ENCODE data around the gene APOL1. TPM values are rescaled to one million over a fixed set of nuclear protein-coding genes. Genes with fewer than 3 reads are reported as not detected.

Gene APOL1
- total RNA-seq, 1 experiment from 2014 or later = 33.0 TPM

DNA sequence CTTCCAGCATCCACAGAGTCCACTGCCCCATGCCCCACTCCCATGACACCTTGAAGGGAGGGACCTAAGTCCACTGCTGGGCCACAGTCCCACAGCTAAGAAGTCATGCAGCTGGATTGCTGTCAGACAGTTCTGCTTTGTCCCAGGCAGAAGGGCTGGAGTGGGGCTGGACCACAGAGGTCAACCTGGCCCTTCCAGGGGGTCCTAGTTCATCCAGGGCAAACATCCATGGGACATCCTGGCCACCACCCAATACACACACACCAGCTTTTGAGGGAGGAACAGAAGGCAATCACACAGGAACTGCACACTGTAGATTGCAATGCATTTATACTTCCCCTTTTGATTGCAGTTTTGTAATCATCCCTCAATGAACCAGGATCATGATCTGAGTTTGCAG lies 40.0 kb upstream of the APOL1 start:
- H3K4me3 ChIP-seq = no peak overlapping the region
- H3K9me2 ChIP-seq (ENCODE audit: insufficient read depth) = no peaks in the 10 kb centered on the region
- no peak overlapping the region for H3K27ac ChIP-seq
- H3K36me3 ChIP-seq (ENCODE audit: low read depth) = no peaks in the 10 kb centered on the region
- no peaks in the 10 kb centered on the region for H4K20me1 ChIP-seq (ENCODE audit: insufficient read depth)
- H2AFZ ChIP-seq = no peak overlapping the region
- H3F3A ChIP-seq (ENCODE audit: insufficient read depth, low read depth) = no peaks in the 10 kb centered on the region
- no peaks in the 10 kb centered on the region for H3K79me2 ChIP-seq (ENCODE audit: low read depth)
- ChIA-PET POLR2A (ENCODE audit: unreplicated experiment) (no interaction called here), CTCF (interaction anchor here (0.6 kb wide), 1 partner anchor 29 kb away, joined by 3 read pairs; no protein-coding TSS in a partner anchor)
- no TSS peak for BruUV-seq (replicated peaks)
- H3K4me1 ChIP-seq (replicated peaks; ENCODE audit: insufficient read depth) = no peaks in the 10 kb centered on the region
- H3K4me2 ChIP-seq = no peak overlapping the region
- TF ChIP-seq CTCF (conservative IDR thresholded peaks at IDR 0.05) (no peak), EZH2 (IDR thresholded peaks at IDR 0.05; ENCODE audit: low read depth) (no peak)
- no peak for DNase-seq
- peaks cover 18% of the 10 kb centered on the region for H3K9me3 ChIP-seq (ENCODE audit: insufficient read depth, low read depth)
- H3K27me3 ChIP-seq (ENCODE audit: insufficient read depth, low read depth) = peaks cover 10% of the 10 kb centered on the region
- intact Hi-C loops (cut with micrococcal nuclease; ENCODE audit: unreplicated experiment) = no loop called here

DNA sequence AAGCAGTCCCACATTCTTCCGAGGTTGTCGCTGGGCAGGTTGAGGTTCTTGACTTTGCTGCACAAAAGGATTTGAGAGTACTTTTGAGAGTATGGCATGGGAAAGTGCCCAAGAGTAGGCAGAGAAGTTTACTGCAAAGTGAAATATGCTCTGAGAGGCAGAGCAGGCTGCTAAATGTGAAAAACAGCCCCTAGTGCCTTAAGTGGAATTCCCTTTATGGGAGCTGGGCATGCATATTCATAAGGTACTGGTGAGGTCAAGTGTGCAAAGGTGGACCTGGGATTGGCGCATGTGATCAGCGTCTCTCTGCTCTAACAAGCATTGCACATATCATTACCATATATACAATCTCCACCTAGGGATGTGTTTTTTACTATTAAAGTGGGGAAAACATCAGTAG lies 39.3 kb upstream of the APOL1 start:
- Histone ChIP-seq H3F3A (ENCODE audit: insufficient read depth, low read depth) (no peaks in the 10 kb centered on the region), H3K9me2 (ENCODE audit: insufficient read depth) (no peaks in the 10 kb centered on the region), H3K79me2 (ENCODE audit: low read depth) (no peaks in the 10 kb centered on the region), H3K36me3 (ENCODE audit: low read depth) (no peaks in the 10 kb centered on the region), H3K27ac (no peak overlapping the region), H4K20me1 (ENCODE audit: insufficient read depth) (no peaks in the 10 kb centered on the region), H3K4me3 (no peak overlapping the region), H3K4me1 (replicated peaks; ENCODE audit: insufficient read depth) (no peaks in the 10 kb centered on the region), H3K4me2 (no peak overlapping the region), H3K9me3 (ENCODE audit: insufficient read depth, low read depth) (peaks cover 15% of the 10 kb centered on the region), H2AFZ (no peak overlapping the region), H3K27me3 (ENCODE audit: insufficient read depth, low read depth) (peaks cover 10% of the 10 kb centered on the region)
- CTCF ChIA-PET = no interaction called here
- intact Hi-C loops (cut with micrococcal nuclease; ENCODE audit: unreplicated experiment) = no loop called here
- TF ChIP-seq EZH2 (IDR thresholded peaks at IDR 0.05; ENCODE audit: low read depth) = no peak
- no peak for TF ChIP-seq CTCF (conservative IDR thresholded peaks at IDR 0.05)
- POLR2A ChIA-PET (ENCODE audit: unreplicated experiment) = no interaction called here
- BruUV-seq (replicated peaks) = no TSS peak
- no peak for DNase-seq

DNA sequence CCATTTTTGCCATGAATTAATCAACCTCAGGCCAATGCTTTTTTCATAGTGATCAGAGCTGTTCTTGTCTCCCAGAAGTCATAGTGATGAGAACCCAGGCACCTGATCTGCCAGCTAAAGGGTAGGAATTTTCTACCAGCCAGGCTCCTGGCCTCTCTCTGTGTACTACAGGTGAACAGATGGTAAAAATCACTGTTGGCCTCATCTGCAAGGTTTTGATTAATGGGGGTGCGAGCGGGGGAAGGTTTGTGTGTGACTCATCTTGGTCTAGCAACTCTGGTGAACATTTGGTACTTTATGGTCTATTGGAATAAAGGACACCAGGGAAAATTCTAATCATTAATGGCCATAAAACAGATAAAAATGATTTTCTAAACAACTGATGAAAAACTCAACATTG lies 37.0 kb upstream of the APOL1 start:
- Histone ChIP-seq H2AFZ (no peak overlapping the region), H3F3A (ENCODE audit: insufficient read depth, low read depth) (no peaks in the 10 kb centered on the region), H3K27ac (no peak overlapping the region), H4K20me1 (ENCODE audit: insufficient read depth) (no peaks in the 10 kb centered on the region), H3K36me3 (ENCODE audit: low read depth) (no peaks in the 10 kb centered on the region), H3K9me3 (ENCODE audit: insufficient read depth, low read depth) (no peaks in the 10 kb centered on the region), H3K4me1 (replicated peaks; ENCODE audit: insufficient read depth) (no peaks in the 10 kb centered on the region), H3K27me3 (ENCODE audit: insufficient read depth, low read depth) (peaks cover 5% of the 10 kb centered on the region; the same call in 1 of the 2 replicates), H3K79me2 (ENCODE audit: low read depth) (no peaks in the 10 kb centered on the region), H3K4me2 (no peak overlapping the region), H3K4me3 (no peak overlapping the region), H3K9me2 (ENCODE audit: insufficient read depth) (no peaks in the 10 kb centered on the region)
- TF ChIP-seq EZH2 (IDR thresholded peaks at IDR 0.05; ENCODE audit: low read depth) = no peak
- no peak for TF ChIP-seq CTCF (conservative IDR thresholded peaks at IDR 0.05)
- CTCF ChIA-PET = interaction anchor here (0.6 kb wide), 1 partner anchor 139 kb away, joined by 3 read pairs; no protein-coding TSS in a partner anchor
- DNase-seq = no peak
- no TSS peak for BruUV-seq (replicated peaks)
- POLR2A ChIA-PET (ENCODE audit: unreplicated experiment) = interaction anchor here (0.6 kb wide), 2 partner anchors 46 to 381 kb away, joined by 3 to 4 read pairs; no protein-coding TSS in a partner anchor
- intact Hi-C loops (cut with micrococcal nuclease; ENCODE audit: unreplicated experiment) = no loop called here

Data from PC-9 (cell line).